GM21825 (cell line): ENCODE results near the gene TRAF3IP1.
"Not testable (repeated sequence)": the region's sequence is repeated elsewhere in the genome, so short reads cannot be mapped to it uniquely, and the experiment has no call there.

Experiments used
- ATAC-seq: cut with Tn5 transposase; IDR thresholded peaks from one replicate; pipeline ENCODE4 v1.9.1; 2021; ENCODE audit warnings: mild to moderate bottlenecking, moderate library complexity; ENCODE audit not compliant: unreplicated experiment

The TRAF3IP1 gene

GRCh38 chr2:238320246-238320647 is at the start of gene TRAF3IP1:
TSS of gene TRAF3IP1 (plus strand) at chr2:238320518. CDS start at chr2:238320663, 145 bp downstream.
- peak; percentile 90 for ATAC-seq

GRCh38 chr2:238270606-238271005 is 49.7 kb upstream of the TRAF3IP1 start:
- ATAC-seq, result no peak

DNA sequence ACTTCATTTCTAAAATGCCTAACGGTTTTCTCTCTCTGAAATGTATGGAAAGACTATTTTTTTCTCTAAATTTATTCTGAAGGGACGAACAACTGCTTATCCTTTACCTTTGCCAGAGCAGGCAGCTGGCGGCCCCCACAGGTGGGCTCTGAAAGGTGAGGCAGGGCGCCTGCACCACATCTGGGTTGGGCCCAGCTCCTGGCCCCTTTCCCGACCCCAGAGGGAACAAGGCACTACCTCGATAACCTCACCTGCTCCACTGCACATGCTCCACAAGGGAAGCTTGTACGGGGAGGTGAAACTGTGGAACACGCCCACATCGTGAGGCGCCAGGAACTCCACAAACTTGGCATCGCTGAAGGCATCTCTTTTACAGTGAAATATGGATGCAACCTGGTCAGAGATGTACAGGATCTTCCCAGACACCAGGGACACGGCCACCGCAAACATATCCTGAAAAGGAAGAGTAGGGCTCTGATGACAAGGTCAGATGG is 49.2 kb upstream of the TRAF3IP1 start:
- ATAC-seq, result no peak

DNA sequence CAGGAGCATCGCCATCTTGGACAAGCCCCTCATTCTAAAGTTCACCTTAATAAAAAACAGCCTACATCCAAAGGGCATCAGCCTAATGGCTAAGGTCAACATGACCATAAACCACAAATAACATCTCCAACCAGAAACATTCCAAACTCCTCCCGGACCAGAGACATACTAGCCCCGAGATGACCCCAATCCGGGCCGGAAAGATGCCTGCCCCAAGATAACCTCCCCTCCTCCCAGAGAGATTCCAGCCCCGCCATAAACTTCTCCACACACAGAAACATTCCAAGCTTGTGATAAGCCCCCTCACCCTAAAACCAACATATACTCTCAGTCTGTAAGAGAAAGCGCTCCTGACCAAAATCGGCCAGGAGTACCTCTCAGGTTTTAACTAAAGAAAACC is 48.6 kb upstream of the TRAF3IP1 start:
- not testable (repeated sequence) for ATAC-seq

- ATAC-seq, result no peak
Observed at GRCh38 chr2:238272156-238272555, 48.2 kb upstream of the TRAF3IP1 start.

DNA sequence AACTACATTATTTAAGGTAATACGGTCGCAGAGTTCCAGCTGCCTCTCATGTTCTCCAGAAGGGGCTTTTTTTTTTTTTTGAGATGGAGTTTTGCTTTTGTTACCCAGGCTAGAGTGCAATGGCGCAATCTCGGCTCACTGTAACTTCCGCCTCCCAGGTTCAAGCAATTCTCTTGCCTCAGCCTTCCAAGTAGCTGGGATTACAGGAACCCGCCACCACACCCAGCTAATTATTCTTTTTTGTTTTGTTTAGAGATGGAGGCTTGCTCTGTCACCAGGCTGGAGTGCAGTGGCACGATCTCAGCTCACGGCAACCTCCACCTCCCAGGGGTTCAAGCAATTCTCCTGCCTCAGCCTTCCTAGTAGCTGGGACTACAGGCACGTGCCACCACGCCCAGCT is 46.9 kb upstream of the TRAF3IP1 start:
- not testable (repeated sequence) for ATAC-seq

- no peak for ATAC-seq
Observed at GRCh38 chr2:238274152-238274865, 46.0 kb upstream of the TRAF3IP1 start.

- ATAC-seq, result no peak
Observed at GRCh38 chr2:238277695-238278094, 42.6 kb upstream of the TRAF3IP1 start.

DNA sequence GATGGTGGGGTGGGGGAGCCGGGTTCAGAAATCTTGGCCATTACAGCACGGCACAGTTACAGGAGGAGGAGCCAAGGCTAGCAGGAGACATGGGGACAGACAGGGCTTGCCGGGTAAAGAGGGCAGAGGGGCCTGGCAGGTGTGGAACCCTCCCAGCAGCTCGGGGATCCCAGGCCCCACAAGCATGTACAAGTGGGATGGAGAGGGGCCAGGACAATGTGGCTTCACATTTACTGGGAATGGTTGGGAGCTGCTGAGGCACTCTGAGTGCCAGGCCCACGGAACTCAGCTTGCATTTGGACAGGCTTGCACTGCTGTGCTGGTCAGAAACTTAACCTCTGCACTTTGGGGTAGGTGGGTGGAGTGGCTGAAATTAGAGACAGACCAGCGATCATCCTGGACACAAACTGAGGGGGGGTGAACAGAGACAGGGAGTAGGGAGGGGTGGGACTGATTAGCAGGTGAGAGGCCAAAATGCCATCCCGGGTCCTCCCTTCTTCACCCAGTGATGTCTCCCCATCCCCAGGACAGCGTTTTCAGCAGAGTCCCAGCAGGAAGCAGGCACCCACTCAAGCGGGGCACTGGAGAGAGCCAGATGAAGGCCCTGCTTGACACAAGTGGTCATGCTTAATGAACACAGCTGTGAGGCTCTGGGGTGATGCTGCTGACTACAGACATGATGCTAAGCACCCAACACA is 41.5 kb upstream of the TRAF3IP1 start:
- ATAC-seq, result no peak

GRCh38 chr2:238279324-238279682 is 41.0 kb upstream of the TRAF3IP1 start:
- ATAC-seq, result no peak

GRCh38 chr2:238280083-238280825 is 40.1 kb upstream of the TRAF3IP1 start:
- ATAC-seq, result no peak

GRCh38 chr2:238281826-238282480 is 38.4 kb upstream of the TRAF3IP1 start:
- ATAC-seq, result no peak

GRCh38 chr2:238282861-238283738 is 37.2 kb upstream of the TRAF3IP1 start:
- no peak for ATAC-seq

GRCh38 chr2:238284802-238285515 is 35.4 kb upstream of the TRAF3IP1 start:
- no peak for ATAC-seq

- no peak for ATAC-seq
Observed at GRCh38 chr2:238285653-238286082, 34.6 kb upstream of the TRAF3IP1 start.

DNA sequence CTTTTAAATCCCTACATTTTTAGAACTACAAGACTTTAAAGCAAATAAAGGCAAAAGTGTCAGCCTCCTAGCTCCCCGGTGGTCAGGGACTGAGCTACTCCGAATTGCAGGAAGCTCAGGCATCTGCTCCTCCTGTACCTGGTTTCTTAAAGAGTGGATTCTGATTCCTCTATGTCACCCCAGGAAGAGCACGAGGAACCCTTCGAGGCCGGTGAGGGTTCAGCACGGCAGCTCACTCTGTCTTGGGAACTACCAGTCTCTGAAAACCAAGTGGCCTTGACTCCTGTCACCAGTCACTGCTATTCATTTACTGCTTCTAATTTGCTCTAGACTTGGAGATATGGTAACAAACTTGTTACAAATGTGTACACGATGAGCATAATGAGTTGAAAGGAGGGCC is 34.2 kb upstream of the TRAF3IP1 start:
- no peak for ATAC-seq

DNA sequence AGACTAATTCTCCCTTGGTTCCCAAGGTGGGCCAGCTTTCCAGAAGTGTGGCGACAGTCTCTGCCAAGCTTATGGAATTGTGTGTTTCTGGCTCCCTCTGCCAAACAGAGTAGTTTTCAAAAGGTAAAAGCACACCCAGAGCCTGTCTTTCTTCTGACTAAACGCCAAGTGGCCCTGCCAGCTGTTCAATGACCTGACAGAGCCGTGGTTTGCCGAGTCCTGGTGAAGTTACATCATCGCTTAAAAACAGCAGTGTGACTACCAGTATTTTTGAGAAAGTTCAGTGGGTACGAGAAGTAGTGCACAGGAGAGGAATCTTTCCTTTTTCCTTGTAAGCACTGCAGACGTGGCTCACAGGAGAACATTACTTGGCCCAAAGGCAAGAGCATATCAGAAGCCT is 33.8 kb upstream of the TRAF3IP1 start:
- no peak for ATAC-seq

DNA sequence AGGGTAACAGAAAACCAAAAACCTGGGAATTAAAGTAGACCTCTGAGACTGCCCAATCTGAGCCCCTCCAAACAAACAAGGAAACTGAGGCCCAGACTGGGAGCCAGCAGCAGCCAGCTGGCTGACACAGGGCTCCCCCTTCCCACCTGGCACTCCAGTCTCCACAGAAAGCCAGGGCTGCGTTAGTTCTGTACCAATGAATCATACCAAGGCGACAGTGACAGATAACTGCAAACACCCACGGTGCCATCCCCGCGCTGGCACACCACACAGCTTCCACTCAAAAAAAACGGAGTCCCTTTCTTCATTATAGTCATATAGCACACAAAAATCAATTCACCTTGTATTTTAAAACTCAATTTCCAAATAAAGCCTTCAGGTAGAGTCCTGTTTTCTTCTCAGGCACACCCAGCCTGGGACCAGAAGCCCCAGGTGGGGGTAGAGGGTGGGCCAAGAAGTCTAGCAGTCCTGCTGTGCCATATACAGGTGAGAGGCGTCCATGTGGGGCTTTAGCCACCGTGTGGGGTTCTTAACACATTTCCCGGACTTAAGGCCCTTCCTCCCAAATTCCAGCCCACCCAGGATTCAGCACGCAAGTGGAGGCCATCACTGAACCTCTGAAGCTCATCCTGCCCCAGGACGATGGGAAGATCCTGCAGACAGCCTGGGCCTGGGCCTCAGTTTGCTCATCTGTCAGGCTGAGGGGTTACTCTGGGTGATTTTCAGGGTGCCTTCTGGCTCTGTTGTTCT is 33.2 kb upstream of the TRAF3IP1 start:
- no peak for ATAC-seq
